Tibial nerve (tissue), 3 donors: ENCODE results near the gene NID1.

ENCODE experiments used
- POLR2A ChIP-seq, 2 donors: fragments of 450-650 bp; IDR thresholded peaks; one replicate each; pipeline ENCODE4 v1.6.1; 2017; ENCODE audit warnings: antibody characterized with exemption in 2 of 2, mild to moderate bottlenecking in 2 of 2, moderate library complexity in 2 of 2
- TF ChIP-seq, protein P1 (sequence below), 5 experiments: fragments of 200-600 bp in 3 of 5; fragments of 450-650 bp in 2 of 5; sonication (generic) in 3 of 5; IDR thresholded peaks; one replicate each; pipeline ENCODE4 v1.5.1; 2016 to 2019; ENCODE audit warnings: antibody characterized with exemption in 5 of 5, mild to moderate bottlenecking in 3 of 5, moderate library complexity in 2 of 5

GRCh38 chr1:236060286-236060685 is 4.6 kb downstream of the NID1 start:
- TF ChIP-seq, protein P1, sequence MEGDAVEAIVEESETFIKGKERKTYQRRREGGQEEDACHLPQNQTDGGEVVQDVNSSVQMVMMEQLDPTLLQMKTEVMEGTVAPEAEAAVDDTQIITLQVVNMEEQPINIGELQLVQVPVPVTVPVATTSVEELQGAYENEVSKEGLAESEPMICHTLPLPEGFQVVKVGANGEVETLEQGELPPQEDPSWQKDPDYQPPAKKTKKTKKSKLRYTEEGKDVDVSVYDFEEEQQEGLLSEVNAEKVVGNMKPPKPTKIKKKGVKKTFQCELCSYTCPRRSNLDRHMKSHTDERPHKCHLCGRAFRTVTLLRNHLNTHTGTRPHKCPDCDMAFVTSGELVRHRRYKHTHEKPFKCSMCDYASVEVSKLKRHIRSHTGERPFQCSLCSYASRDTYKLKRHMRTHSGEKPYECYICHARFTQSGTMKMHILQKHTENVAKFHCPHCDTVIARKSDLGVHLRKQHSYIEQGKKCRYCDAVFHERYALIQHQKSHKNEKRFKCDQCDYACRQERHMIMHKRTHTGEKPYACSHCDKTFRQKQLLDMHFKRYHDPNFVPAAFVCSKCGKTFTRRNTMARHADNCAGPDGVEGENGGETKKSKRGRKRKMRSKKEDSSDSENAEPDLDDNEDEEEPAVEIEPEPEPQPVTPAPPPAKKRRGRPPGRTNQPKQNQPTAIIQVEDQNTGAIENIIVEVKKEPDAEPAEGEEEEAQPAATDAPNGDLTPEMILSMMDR (IDR thresholded peaks at IDR 0.05): no peak
- no peak for TF ChIP-seq POLR2A (IDR thresholded peaks at IDR 0.05)
